GM12892 (cell line): Measurements from ENCODE around the gene TPMT.

Experiments used
- POLR2A ChIP-seq: IDR thresholded peaks from 2 replicates; pipeline ENCODE4 v1.6.1; 2011; ENCODE audit warnings: low read depth, low read length, control low read depth
- POLR2AphosphoS5 ChIP-seq: IDR thresholded peaks from 2 replicates; pipeline ENCODE4 v1.6.1; 2011; ENCODE audit warnings: low read depth, low read length, control low read depth
- TAF1 ChIP-seq: IDR thresholded peaks from 2 replicates; pipeline ENCODE4 v1.6.1; 2011; ENCODE audit warnings: low read depth, mild to moderate bottlenecking, control low read depth, low read length, borderline replicate concordance

DNA sequence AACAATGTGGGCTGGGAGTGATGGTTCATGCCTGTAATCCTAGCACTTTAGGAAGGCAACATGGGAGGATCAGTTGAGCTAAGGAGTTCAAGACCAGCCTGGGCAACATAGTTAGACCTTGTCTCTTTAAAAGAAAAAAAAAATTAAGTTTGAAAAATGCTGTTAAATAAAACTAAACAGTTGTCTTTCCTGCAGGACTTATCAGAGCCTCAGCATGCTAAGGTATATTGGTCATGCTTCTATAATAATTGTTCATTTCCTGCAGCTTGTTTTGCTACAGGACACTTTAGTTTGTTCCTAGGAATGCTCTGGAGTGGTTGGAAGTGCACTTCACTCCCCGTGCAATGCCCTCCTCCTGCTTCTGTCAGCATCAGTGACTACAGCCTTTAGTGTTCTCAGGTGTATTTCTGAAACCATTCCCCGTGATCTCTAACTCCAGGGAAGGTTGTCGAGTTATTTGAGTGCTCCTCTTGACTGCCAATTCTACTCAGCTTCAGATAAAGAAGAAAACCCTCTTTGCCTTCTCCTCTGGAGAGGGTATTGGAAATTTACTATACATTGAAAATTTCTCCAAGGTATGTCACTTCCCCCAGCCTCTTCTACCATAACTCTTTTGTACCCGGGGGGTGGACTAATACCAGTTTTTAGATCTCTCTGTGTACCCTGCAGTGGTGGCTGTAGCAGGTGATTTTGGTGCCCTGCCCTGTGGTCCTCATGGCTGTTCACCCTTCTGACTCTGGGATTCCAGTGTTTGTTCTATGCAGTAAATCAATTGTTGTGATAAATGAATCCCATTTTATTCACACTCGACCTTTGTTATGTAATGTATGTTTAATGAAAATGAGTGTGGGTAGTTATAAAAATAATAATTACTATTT lies 66.2 kb downstream of the TPMT start:
- TF ChIP-seq POLR2A (no peak), POLR2AphosphoS5 (no peak), TAF1 (no peak)
